HG02973 (cell line): Measurements from ENCODE around the gene ARAP3.

Experiments
- ATAC-seq: cut with Tn5 transposase; IDR thresholded peaks from one replicate; pipeline ENCODE4 v1.9.1; 2021; ENCODE audit warnings: moderate library complexity; ENCODE audit not compliant: unreplicated experiment

The ARAP3 gene

DNA sequence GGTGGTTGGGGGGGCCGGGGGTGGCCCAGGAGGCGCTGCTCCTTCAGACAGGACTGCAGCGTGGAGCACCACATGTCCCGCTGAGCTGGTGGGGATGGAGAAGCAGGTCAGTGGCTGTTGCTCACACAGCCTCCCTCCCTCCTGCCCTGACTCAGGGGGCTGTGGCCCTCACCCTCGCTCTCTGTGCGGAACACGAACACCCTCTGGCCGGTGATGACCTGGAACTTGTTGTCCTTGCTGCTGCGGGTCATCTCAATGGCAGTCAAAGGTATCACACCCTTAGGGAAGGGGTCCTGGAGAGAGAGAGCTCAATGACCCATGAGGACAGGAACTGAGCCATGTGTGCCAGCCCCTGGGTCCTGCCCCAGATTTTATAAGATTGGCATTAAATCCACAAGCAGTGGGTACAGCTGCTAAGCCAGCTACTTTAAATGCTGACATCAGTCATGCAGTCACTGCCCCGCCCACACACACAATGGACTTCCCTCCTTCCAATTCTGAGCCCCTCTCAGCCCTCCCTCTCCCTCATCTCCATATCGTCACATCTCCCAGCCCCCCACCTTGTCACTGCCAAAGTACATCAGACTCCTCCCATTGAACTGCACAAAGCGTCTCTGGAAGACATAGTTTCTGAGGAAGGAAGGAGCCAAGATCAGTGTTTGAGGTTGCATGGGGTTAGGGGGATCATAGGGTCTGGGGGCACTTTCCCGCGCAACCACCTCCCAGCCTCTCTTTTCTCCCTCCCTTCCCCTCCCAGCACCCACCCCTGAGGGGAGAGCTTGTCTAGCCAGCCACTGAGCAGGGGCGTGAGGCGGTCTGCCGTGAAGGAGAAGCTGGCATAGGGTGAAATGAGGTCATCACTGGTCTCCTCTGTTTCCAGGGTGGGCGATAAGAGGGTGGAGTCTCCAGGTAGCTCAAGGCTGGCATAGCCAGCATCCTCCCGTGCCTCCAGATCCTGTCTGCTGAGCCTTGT is 8.9 kb downstream of the ARAP3 start:
- no peak for ATAC-seq

DNA sequence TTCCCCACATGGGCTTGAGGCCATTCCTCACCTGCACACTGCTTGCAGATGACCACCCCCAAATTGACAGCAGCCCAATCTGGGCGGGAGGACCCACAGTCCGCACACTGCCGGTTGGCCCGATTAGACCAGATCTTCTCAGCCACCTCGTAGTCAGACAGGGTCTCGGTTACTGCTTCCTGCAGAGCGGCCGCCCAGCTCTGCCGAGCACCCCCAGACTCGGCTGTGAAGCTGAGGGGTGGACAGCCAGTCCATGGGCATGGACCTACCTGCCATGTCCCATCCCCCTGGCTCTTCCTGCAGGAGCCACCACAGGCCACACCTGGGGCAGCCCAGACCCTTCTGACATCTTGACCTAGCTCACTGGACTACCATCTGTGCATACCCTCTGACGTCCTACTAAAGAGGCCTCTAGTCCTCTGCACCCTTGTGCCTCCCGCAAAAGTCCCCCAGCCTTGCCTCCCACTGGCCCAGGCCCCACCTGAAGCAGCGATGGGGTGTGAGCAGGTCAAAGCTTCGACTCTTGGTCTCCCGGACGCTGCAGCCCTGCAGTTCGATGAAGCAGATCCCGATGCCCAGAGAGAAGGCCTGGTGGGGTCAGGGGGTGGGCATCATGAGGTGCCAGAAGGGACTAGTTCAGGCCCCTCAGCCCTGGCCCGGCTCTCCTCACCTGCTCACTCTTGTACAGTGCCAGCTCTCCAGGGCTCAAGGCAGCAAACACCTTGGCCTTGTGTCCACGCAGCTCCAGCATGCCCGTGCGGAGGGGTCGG is 9.8 kb downstream of the ARAP3 start:
- no peak for ATAC-seq

DNA sequence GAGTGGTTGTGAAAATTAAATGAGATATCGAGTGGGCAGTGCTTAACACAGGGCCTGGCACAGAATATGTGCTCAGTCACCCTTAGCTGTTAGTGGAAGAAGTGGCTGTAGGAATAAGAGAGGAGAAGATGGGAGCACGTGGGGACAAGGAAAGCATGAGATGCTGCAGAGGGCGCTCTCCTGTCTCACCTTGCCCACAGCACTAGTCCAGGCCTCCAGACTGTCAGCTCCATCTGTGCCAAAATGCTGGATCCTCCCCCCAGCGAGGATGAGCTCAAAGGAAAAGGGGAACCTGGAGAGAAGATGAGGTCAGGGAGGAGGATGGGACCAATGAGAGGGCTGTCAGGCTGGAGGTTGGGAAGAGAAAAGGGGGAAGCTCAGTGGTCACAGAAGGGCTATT is 12.5 kb downstream of the ARAP3 start:
- ATAC-seq = no peak

DNA sequence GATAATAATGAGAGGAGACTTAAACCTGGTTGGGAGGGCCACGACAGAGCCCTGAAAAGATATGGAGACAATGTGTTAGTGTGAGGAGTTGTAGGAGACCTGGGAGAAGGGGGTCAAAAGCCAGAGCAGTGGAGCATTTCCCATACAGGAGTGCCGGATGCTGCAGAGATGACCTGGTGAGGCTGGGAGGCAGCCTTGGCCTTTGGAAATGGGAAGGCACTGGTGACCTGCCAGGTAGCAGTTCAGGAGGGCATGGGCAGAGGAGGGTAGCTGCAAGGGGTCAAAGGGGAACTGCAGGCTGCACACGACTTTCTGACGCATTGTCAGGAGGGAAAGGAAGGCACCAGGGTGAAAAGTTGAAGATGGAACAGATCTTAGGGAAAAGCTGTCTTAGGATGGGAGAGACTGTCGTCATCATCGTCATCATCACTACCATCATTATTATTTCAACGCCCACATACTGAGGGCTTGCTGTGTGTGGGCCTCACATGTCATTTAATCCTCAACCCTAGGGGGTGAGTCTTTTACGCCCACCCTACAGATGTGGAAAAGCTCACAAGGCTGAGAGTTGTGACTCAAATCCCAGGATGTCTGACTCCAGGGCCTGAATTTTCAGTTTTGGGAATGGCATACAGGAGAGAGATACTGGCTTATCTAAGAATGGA is 13.3 kb downstream of the ARAP3 start:
- no peak for ATAC-seq

DNA sequence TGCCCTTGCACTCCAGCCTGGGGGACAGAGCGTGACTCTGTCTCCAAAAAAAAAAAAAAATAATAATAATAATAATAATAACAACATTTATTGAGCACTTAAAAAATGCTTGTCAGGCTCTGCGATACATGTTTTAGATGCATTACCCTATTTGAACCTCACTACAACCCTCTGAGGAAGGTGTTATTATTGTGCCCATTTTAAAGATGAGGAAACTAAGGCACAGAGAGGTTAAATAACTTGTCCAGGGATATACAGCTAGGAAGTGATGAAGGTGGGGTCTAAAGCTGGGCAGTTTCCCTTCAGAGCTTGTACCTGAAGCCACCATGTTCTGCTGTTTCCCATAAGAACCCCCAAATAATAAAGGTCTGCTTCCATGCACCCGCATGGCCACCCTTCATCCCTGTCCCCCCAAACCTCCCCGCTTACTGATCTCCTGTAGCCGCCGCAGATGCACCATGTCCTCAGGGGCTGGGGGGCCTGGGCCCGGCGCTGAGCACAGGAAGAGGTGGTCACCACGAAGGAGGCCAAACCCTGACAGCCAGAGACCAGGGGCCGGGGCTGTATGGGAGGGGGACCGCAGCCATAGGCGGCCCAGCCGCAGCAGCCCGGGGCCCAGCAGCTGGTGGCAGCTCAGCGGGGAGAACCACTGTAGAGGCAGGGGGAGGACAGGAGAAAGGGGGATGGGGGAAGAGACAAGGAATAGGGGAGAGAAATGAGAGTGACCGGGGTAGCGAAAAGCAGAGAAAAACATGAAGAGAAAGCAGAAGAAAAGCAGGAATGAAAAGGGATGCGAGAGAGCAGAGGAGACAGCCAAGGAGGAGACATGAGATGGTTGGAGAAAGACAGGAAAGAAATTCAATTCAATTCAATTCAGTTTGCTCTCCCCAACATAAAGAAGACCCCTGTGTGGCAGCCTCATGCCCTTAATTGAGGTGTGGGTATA is 15.8 kb downstream of the ARAP3 start:
- no peak for ATAC-seq

DNA sequence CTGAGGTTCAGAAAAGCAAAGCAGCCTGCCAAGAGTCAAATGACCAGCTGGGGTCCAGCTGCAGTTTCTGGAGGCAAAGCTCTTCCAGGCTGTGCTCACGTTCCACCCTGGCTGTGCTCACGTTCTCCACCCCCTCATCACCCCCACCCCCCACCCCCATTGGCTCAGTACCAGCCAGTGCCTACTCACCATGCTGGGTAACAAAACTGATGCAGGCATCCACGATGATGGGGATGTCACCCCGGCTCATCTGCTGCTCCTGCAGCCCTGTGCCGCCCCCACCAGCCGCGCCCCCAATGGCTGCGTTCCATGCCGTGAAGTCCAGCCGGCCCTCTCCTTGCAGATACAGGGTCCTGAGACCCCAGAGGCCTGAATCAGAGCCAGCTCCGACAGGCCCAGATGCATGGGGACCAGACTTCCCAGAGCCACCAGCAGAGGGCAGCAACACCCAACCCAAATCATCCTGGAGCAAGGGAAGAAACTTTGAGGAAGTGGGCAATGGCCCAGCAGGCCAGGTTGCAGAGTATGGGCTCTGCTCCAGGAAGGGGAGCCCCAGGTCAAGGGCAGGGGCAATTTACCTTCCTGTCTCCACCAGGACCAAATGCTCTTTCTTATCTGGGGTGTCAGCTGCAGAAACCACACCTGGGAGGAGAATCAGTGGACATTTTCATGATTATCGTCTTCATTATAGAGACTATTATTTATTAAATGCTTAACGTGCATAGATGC is 17.1 kb downstream of the ARAP3 start:
- peak; percentile 80 for ATAC-seq

DNA sequence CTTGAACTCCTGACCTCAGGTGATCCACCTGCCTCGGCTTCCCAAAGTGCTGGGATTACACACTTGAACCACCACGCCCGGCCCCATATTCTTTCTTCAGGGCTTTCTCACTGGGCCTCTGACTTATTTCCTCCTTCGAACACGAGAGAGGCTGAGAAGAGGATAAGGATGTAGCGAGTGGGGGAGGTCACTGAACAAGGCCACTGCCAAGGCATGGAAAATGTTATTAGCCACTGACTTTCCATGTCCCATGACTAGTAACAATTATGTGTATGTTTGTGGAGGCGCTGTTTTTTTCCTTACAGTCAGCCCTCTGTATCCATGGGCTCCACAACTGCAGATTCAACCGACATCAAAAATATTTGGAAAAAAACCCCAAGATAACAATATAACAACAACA is 18.5 kb downstream of the ARAP3 start:
- no peak for ATAC-seq

DNA sequence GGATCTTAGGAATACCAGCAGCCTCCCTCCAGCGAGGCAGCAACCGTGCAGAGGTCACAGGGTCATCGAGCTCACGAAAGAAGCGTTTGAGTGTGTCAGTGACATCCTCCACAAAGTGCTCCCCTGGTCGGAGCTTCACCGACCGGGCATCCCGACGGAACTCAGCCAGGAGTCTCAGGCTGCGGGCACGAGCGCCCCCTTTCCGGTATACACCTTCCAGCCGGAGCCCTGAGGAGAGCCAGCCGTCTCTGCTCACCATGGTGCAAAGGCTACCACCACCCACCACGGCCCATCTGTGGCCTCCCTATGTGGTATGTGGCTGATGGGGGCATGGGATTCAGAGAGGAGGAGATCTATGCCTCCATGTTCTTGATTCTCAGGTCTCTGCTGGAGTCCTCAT is 20.0 kb downstream of the ARAP3 start:
- no peak for ATAC-seq

DNA sequence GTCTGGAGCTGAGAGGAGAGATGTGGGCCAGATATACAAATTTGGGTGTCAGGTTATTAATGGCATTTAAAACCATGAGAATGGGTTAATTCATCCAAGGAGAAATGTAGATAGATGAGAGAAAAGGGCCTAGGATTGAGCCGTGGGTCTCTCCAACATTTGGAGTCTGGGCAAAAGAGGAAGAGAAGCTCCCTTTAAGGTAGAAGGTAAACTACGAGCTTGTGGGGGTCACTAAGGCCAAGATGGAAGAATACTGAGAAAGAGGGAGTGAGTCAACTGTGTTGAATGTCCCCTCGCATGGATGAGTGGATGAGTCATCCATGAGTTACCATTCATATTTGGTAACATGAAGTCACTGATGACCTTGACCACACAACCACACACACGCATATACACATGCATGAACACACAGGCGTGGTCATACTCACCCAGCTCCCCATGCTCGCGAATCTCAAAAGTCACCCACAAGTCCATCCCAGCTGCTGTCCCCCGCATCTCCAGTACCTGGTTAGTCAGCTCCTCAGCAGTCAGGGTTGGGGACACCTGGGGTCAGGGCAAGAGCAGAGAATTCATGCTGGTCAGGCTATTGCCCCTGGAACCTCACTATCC is 24.0 kb downstream of the ARAP3 start:
- ATAC-seq = peak; percentile 56

DNA sequence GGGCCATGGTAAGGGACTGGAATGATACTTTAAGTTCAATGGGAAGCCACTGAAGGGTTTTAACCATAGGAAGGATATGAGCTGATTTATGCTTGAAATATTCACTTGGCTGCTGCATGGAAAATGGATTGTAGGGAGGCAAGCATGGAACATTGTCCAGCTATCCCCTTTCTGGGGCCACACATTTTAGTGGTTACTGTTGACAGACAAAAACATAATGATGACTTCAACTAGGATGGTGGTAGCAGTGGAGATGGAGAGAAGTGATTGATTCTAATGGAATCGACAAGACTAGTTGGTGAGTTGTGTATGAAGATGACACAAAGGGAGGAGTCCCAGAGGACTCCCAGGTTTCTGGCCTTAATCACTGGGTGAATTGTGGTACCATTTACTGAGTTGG is 24.6 kb downstream of the ARAP3 start:
- no peak for ATAC-seq

DNA sequence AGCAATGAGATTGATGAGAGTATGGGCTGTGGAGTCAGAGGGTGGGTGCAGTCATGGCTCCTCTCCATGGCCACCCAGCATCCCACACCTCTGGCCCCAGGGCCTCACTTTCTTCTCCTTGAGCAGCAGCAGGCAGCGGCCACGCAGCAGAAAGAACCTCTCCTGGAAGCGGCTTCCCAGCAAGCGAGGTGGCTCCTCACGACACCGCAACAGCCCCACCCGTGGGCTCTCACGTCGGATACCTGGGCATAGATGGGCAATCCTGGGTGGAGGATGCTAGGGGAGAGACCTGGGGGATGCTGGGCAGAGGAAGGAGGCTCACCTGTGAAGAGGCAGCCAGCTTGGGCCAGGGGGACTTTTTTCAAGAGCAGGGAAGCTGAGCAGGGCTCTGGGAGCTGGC is 25.6 kb downstream of the ARAP3 start:
- ATAC-seq = no peak

DNA sequence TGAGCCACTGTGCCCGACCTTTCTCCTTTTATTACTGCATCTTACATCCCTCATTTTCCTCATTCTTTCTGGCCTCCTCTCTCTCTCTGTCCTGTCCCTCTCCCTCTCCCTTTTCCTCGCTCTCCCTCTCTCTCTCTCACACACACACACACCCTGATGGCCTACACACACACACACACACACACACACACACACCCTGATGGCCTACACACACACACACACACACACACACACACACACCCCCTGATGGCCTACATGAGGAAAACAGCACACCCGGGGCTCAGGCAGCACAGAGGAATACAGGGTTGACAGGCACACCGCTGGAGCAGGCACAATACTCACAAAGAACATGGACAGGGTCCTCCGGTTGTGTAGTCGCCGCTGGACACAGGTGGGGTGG is 27.0 kb downstream of the ARAP3 start:
- ATAC-seq = no peak

DNA sequence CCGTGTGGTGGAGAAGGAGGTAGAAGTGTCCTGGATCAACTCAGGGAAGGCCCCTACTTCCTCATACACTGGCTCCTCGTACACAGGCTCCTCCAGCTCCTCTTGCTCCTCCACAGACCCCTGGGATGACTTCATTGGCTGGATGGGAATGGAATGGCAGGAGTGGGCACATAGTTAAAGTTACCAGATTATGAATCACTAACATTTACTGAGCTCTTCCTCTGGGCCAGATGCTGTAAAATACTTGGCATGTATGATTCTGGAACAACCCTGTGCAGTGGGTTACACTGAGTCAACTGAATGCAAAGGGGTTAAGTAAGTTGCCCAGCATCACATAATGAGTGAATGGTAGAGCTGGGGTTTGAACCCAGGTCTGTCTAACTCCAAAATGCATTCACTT is 27.7 kb downstream of the ARAP3 start:
- no peak for ATAC-seq

DNA sequence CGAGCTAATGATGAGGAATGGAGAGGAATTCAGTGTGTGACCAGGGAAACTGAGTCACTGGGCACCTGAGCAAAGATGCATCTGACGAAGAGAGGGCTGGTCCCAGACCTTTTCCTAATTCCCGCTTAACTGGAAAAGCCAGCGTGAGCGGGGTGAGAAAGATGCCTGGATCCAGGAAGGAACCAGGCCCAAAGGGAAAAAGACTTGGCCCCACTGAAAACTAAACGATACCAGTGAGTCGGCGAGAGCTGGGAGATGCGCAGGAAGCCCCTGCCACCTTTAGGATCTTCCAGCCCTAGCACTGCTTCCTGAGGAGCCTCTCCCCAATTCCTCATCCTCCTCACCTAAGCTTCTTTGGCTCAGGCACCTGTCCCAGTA is 30.3 kb downstream of the ARAP3 start:
- ATAC-seq = no peak

DNA sequence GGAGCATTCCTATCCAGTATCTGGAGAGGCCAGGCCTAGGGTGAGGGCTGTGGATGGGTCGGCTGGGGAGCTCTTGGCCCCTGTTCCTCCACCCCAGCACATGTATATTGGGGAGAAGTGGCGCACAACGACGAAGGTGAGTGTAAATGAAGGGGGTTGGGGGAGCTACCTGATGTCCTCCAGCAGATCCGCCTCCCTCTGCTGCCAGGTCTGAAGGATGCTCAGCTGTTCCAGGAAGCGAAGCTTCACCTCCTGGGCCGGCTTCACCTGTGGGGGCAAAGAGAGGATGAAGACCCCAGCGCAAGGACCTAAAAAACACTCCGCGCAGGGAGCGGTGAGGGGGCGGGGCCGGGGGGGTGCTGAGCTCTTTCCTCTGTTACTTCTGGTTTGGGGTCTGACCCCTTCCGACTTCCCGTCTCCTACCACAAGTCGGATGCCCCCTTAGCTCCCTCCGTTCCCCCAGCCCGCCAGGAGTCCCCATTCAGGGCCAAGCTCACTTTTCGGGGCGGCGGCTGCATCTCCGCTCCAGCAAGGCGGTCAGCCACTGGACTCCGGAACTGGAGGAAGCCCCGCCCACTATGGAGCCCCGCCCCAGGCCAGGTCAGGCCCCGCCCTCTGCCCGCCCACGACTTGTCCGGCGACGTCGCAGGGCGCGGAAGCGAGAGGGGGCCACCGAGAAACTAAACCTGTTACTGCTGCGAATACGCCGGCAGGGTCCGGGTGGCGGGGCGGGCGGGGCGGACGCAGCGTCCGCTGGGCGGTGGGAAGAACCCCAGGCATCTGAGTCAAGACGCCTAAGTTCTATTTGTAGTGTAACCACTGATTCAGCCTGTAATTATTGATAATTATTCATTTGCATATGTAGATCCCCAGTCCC is 30.9 kb downstream of the ARAP3 start, which contains the start of gene FCHSD1:
FCHSD1 (minus strand) TSS at position 568 of the 877 bp plus-strand sequence; CDS start at position 518, 50 bp downstream.
- peak; percentile 93 for ATAC-seq

DNA sequence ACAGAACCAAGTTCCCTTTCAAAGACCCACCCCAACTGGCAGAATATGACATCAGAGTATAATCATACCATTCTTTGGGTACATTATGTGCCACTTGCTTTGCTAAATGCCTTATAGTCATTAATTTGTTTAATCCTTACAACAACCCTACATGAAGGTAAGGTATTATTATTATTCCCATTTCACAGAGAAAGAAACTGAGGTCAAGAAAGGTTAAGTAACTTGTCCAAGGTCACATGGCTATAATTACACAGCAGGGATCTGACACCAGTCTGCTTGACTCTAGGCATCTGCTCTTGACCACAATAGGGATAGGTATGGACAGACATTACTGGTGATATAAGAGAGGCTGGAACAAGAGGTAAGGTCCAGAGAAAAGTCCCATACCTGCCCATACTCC is 32.1 kb downstream of the ARAP3 start:
- no peak for ATAC-seq

DNA sequence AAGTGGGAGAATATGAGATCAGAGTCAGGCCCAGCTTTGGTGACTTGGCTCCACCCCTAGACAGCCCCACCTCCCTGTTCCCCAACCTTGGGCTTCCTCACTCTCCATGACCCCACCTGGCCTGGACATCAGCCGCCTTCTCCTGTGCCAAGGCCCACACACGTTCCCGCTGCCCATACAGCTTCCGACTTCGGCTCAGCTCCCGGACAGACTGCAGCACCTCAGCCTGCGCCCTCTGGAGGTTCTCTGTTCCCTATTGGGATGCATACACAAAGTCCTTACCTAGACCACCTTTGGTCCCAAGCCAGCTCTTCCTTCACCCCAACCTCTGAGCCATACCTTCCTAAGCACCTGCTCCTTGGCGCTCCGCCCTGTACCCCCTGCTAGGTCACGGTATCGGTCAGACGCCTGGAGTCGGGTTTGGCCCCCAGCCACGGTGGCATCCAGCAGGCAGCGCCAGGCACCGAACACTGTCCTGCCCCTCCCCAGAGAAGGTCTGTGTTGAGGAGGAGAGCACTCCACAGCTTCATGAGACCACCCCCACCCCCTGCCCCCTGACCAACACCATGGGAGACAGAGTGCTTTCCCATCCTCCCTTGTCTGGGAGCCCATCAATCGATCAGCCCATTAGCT is 32.9 kb downstream of the ARAP3 start:
- no peak for ATAC-seq

DNA sequence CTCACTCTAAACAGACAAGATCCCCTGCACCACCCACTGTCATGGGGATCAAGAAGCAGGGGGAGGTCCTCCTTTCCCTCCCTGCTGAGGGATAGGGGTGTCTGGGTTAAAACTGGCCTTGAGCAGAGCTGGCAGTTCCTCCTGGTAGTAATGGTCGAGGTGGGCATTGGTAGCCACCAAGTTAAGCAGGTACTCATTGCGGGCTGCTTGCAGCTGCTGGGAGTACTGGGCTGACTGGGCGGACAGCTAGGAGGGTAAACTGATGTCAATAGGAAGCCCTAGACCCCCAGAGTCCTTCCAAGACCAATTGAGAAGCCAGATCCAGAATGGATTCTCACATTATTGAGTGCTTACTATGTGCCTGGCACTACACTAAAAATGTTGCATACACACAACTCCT is 34.2 kb downstream of the ARAP3 start:
- no peak for ATAC-seq
